ENCODE measurements around the gene CNNM2.

GRCh38 chr10:103111918-103112877 is 194.1 kb downstream of the CNNM2 start:
- TF ChIP-seq IRF1 (CRISPR knock-in tag; IDR thresholded peaks at IDR 0.05) (no peak), E2F4 (CRISPR knock-in tag; IDR thresholded peaks at IDR 0.05; ENCODE audit: borderline replicate concordance, low read depth) (no peak), HMGXB4 (CRISPR knock-in tag; IDR thresholded peaks at IDR 0.05) (no peak), ELF4 (CRISPR knock-in tag; IDR thresholded peaks at IDR 0.05; ENCODE audit: low read depth) (no peak), CTCF (IDR thresholded peaks at IDR 0.05) (no peak), ATF3 (CRISPR knock-in tag; conservative IDR thresholded peaks at IDR 0.05) (no peak), ZSCAN18 (CRISPR knock-in tag; IDR thresholded peaks at IDR 0.05) (no peak)
- TF ChIP-seq, protein P1, sequence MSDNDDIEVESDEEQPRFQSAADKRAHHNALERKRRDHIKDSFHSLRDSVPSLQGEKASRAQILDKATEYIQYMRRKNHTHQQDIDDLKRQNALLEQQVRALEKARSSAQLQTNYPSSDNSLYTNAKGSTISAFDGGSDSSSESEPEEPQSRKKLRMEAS (CRISPR knock-in tag; IDR thresholded peaks at IDR 0.05): no peak
- TF ChIP-seq, protein P2, sequence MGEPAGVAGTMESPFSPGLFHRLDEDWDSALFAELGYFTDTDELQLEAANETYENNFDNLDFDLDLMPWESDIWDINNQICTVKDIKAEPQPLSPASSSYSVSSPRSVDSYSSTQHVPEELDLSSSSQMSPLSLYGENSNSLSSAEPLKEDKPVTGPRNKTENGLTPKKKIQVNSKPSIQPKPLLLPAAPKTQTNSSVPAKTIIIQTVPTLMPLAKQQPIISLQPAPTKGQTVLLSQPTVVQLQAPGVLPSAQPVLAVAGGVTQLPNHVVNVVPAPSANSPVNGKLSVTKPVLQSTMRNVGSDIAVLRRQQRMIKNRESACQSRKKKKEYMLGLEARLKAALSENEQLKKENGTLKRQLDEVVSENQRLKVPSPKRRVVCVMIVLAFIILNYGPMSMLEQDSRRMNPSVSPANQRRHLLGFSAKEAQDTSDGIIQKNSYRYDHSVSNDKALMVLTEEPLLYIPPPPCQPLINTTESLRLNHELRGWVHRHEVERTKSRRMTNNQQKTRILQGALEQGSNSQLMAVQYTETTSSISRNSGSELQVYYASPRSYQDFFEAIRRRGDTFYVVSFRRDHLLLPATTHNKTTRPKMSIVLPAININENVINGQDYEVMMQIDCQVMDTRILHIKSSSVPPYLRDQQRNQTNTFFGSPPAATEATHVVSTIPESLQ (CRISPR knock-in tag; IDR thresholded peaks at IDR 0.05): no peak
- TF ChIP-seq, protein P3, sequence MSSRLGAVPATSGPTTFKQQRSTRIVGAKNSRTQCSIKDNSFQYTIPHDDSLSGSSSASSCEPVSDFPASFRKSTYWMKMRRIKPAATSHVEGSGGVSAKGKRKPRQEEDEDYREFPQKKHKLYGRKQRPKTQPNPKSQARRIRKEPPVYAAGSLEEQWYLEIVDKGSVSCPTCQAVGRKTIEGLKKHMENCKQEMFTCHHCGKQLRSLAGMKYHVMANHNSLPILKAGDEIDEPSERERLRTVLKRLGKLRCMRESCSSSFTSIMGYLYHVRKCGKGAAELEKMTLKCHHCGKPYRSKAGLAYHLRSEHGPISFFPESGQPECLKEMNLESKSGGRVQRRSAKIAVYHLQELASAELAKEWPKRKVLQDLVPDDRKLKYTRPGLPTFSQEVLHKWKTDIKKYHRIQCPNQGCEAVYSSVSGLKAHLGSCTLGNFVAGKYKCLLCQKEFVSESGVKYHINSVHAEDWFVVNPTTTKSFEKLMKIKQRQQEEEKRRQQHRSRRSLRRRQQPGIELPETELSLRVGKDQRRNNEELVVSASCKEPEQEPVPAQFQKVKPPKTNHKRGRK (CRISPR knock-in tag; IDR thresholded peaks at IDR 0.05; ENCODE audit: borderline replicate concordance): no peak

All from WTC11 (cell line).